ENCODE data around the gene GAREM2.

DNA sequence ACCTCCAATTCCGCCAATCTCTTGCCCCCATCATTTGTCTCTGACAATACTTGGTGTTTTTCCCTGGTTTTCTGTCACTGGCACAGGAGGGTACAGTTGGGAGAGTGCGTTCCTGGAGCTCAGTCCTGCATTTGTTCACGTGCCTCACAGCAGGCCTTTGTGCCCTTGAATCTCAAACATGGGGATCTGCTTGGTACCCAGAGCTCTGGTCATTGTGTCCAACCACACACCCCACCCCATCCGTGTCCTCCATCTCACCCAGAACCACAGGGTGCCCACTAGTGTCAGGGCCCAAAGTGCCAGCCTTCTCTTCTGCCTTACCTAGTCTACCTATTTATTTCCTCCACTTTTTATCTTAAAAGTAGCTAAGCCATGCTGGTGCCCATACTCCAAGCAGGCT, 16.2 kb downstream of the GAREM2 start:
- TF ChIP-seq CTCF (IDR thresholded peaks at IDR 0.05; ENCODE audit: low read depth, low read length, poor library complexity, severe bottlenecking) = no peak
- TF ChIP-seq EZH2phosphoT487 (IDR thresholded peaks at IDR 0.05; ENCODE audit: borderline replicate concordance, low read length) = no peak
